ENCODE data around the gene GLS.

The GLS gene

GRCh38 chr2:190996338-190996946 lies 115.8 kb downstream of the GLS start:
- peak; percentile 66 for DNase-seq (ENCODE audit: low spot score)

- no peak for DNase-seq (ENCODE audit: low spot score)
These were observed 116.3 kb downstream of the GLS start for GRCh38 chr2:190996947-190997346.

- DNase-seq (ENCODE audit: low spot score): no peak
These were observed 117.0 kb downstream of the GLS start for GRCh38 chr2:190997526-190998113.

- no peak for DNase-seq (ENCODE audit: low spot score)
These were observed 118.4 kb downstream of the GLS start for GRCh38 chr2:190999058-190999457.

- no peak for DNase-seq (ENCODE audit: low spot score)
These were observed 119.5 kb downstream of the GLS start for GRCh38 chr2:190999949-191000665.

- DNase-seq (ENCODE audit: low spot score): no peak
These were observed 120.4 kb downstream of the GLS start for GRCh38 chr2:191001032-191001431.

GRCh38 chr2:191001624-191002023 lies 121.0 kb downstream of the GLS start:
- no peak for DNase-seq (ENCODE audit: low spot score)

GRCh38 chr2:191003405-191004309 lies 123.0 kb downstream of the GLS start:
- DNase-seq (ENCODE audit: low spot score): no peak

GRCh38 chr2:191006297-191006696 lies 125.7 kb downstream of the GLS start:
- DNase-seq (ENCODE audit: low spot score): no peak

- no peak for DNase-seq (ENCODE audit: low spot score)
These were observed 126.6 kb downstream of the GLS start for GRCh38 chr2:191006997-191007783.

GRCh38 chr2:191008286-191008685 lies 127.7 kb downstream of the GLS start:
- no peak for DNase-seq (ENCODE audit: low spot score)

- no peak for DNase-seq (ENCODE audit: low spot score)
These were observed 129.1 kb downstream of the GLS start for GRCh38 chr2:191009541-191010374.

- DNase-seq (ENCODE audit: low spot score): no peak
These were observed 130.6 kb downstream of the GLS start for GRCh38 chr2:191010887-191011885.

- no peak for DNase-seq (ENCODE audit: low spot score)
These were observed 131.7 kb downstream of the GLS start for GRCh38 chr2:191012346-191012745.

GRCh38 chr2:191012845-191013681 lies 132.4 kb downstream of the GLS start:
- no peak for DNase-seq (ENCODE audit: low spot score)

GRCh38 chr2:191013682-191013931 lies 133.0 kb downstream of the GLS start:
- no peak for DNase-seq (ENCODE audit: low spot score)

GRCh38 chr2:191013932-191014652 lies 133.5 kb downstream of the GLS start, which contains the start of gene STAT1:
STAT1 (minus strand) TSS chr2:191014171; CDS start chr2:191010003, 4,168 bp downstream.
- peak; percentile 98 for DNase-seq (ENCODE audit: low spot score)

GRCh38 chr2:191014653-191015020 lies 134.0 kb downstream of the GLS start:
- no peak for DNase-seq (ENCODE audit: low spot score)

Data from AG20443 (cell line).